OCI-LY7 (cell line): Measurements from ENCODE around the gene TUBA8. TPM values are rescaled to one million over a fixed set of nuclear protein-coding genes. Genes with fewer than 3 reads are reported as not detected.

Experiments used
- BruUV-seq: library from RNA; stranded (reverse); fragments of 400-500 nt; replicated peaks from 2 replicates; lab custom pipeline; 2021; lab: Mats Ljungman, UMichigan
- CTCF ChIA-PET: fragments of 300-600 bp; sonication (Branson Sonifier 250); formaldehyde crosslinking; loops from one replicate; lab custom pipeline; 2022; ENCODE audit warnings: antibody characterized with exemption; ENCODE audit not compliant: unreplicated experiment; lab: Charles Lee
- POLR2A ChIA-PET: fragments of 300-600 bp; sonication (Branson Sonifier 250); formaldehyde crosslinking; loops from one replicate; lab custom pipeline; 2022; ENCODE audit warnings: antibody characterized with exemption; lab: Charles Lee
- DNase-seq: peaks from one replicate; pipeline ENCODE4 v3.0.0-alpha.2; 2015; ENCODE audit warnings: low spot score
- H2AFZ ChIP-seq: fragments of 200-600 bp; sonication (generic), shearing (Covaris generic); 2 replicates; pipeline ENCODE4 v1.6.1; 2014; ENCODE audit warnings: mild to moderate bottlenecking, antibody characterized with exemption, low read length, moderate library complexity
- H3K27ac ChIP-seq: fragments of 200-600 bp; sonication (generic); 2 replicates; pipeline ENCODE4 v1.5.1; 2014; ENCODE audit warnings: mixed run types, low read depth, mild to moderate bottlenecking, moderate library complexity, low read length, inconsistent platforms; ENCODE audit not compliant: poor library complexity, severe bottlenecking
- H3K36me3 ChIP-seq: fragments of 200-600 bp; sonication (generic); 2 replicates; pipeline ENCODE4 v1.6.1; 2014; ENCODE audit warnings: mild to moderate bottlenecking, antibody characterized with exemption, low read length, moderate library complexity, mixed read lengths; ENCODE audit not compliant: insufficient read depth
- H3K4me1 ChIP-seq: fragments of 200-600 bp; sonication (generic); 2 replicates; pipeline ENCODE4 v1.5.1; 2014; ENCODE audit warnings: mild to moderate bottlenecking, low read length; ENCODE audit not compliant: insufficient read depth, poor library complexity, severe bottlenecking
- H3K4me2 ChIP-seq: fragments of 200-600 bp; sonication (generic); 2 replicates; pipeline ENCODE4 v1.6.1; 2014; ENCODE audit warnings: mild to moderate bottlenecking, low read length
- H3K4me3 ChIP-seq: fragments of 200-600 bp; sonication (generic); 2 replicates; pipeline ENCODE4 v1.5.1; 2014; ENCODE audit warnings: mild to moderate bottlenecking, low read depth, low read length; ENCODE audit not compliant: poor library complexity, severe bottlenecking
- H3K79me2 ChIP-seq: fragments of 200-600 bp; sonication (generic); 2 replicates; pipeline ENCODE4 v1.6.1; 2016; ENCODE audit warnings: low read depth, mild to moderate bottlenecking, low read length, moderate library complexity, mixed read lengths; ENCODE audit not compliant: insufficient read depth
- H3K9me2 ChIP-seq: fragments of 200-600 bp; sonication (generic); 2 replicates; pipeline ENCODE4 v1.6.1; 2016; ENCODE audit warnings: mild to moderate bottlenecking, low read length, mixed read lengths; ENCODE audit not compliant: insufficient read depth
- H3K9me3 ChIP-seq: fragments of 200-600 bp; sonication (generic); 2 replicates; pipeline ENCODE4 v1.6.1; 2014; ENCODE audit warnings: mild to moderate bottlenecking, mixed run types, low read length, mixed read lengths
- H4K20me1 ChIP-seq: fragments of 200-600 bp; sonication (generic); 2 replicates; pipeline ENCODE4 v1.6.1; 2014; ENCODE audit warnings: mild to moderate bottlenecking, antibody characterized with exemption, low read length, moderate library complexity, mixed read lengths; ENCODE audit not compliant: insufficient read depth
- CTCF ChIP-seq: fragments of 200-600 bp; sonication (generic); conservative IDR thresholded peaks from 2 replicates; pipeline ENCODE4 v1.5.1; 2014; ENCODE audit warnings: mild to moderate bottlenecking, antibody characterized with exemption, low read length, moderate library complexity, mixed read lengths
- EZH2phosphoT487 ChIP-seq: fragments of 200-600 bp; sonication (generic); IDR thresholded peaks from 2 replicates; pipeline ENCODE4 v1.6.1; 2018; ENCODE audit warnings: low read depth, borderline replicate concordance, mild to moderate bottlenecking, mixed run types, antibody characterized with exemption, low read length, moderate library complexity, mixed read lengths
- intact Hi-C: fragments of 100-400 bp; cut with micrococcal nuclease; formaldehyde crosslinking; loops from one replicate; pipeline ENCODE4 v1.10.0; 2022; ENCODE audit not compliant: unreplicated experiment
- total RNA-seq, 2 experiments: library from RNA; depleted of rRNA in 1 of 2; stranded (reverse); fragments of >200 nt in 1 of 2; shearing (Covaris generic) in 1 of 2; gene quantifications; 2 replicates each; pipeline ENCODE4 v1.2.3, GENCODE V29; 2014 to 2022

Gene TUBA8
- total RNA-seq, 2 experiments from 2014 or later = 1.9 to 2.0 TPM

DNA sequence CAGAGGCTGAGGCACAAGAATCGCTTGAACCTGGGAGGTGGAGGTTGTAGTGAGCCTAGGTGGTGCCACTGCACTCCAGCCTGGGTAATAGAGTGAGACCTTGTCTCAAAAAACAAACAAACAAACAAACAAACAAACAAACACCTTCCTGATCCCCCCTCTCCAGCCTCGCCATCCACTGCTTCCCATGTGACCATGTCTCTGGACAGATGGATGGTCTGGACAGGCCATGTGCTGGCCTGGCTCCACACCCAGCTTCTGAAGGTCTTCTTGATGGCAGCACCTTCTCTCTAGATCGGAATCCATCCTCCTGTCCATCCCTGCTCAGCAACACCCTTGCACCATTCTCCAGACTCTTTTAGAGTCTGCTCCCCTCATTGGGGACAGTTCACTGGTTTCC, 43.5 kb upstream of the TUBA8 start:
- intact Hi-C loops = loop anchor here (2.0 to 5.0 kb wide), 3 partner anchors 42 to 295 kb away; partner anchors contain the start of genes BID and MICAL3
- no peaks in the 10 kb centered on the region for H3K36me3 ChIP-seq
- TF ChIP-seq CTCF (no peak), EZH2phosphoT487 (no peak)
- CTCF ChIA-PET = no interaction called here
- BruUV-seq = no TSS peak
- H3K4me2 ChIP-seq = peak overlapping the region; percentile 84
- POLR2A ChIA-PET = interaction anchor here (1.2 to 2.7 kb wide), 2 partner anchors 11 to 41 kb away, joined by 6 to 31 read pairs; no protein-coding TSS in a partner anchor
- DNase-seq = no peak
- peaks cover 14% of the 10 kb centered on the region; the same call in 1 of the 2 replicates for H3K79me2 ChIP-seq
- H3K4me1 ChIP-seq = peaks cover 91% of the 10 kb centered on the region
- no peaks in the 10 kb centered on the region for H3K9me3 ChIP-seq
- H4K20me1 ChIP-seq = no peaks in the 10 kb centered on the region
- H3K9me2 ChIP-seq = no peaks in the 10 kb centered on the region
- H3K27ac ChIP-seq = peak overlapping the region; percentile 99
- no peak overlapping the region; the same call in 1 of the 2 replicates for H2AFZ ChIP-seq
- H3K4me3 ChIP-seq = peak overlapping the region; percentile 21

DNA sequence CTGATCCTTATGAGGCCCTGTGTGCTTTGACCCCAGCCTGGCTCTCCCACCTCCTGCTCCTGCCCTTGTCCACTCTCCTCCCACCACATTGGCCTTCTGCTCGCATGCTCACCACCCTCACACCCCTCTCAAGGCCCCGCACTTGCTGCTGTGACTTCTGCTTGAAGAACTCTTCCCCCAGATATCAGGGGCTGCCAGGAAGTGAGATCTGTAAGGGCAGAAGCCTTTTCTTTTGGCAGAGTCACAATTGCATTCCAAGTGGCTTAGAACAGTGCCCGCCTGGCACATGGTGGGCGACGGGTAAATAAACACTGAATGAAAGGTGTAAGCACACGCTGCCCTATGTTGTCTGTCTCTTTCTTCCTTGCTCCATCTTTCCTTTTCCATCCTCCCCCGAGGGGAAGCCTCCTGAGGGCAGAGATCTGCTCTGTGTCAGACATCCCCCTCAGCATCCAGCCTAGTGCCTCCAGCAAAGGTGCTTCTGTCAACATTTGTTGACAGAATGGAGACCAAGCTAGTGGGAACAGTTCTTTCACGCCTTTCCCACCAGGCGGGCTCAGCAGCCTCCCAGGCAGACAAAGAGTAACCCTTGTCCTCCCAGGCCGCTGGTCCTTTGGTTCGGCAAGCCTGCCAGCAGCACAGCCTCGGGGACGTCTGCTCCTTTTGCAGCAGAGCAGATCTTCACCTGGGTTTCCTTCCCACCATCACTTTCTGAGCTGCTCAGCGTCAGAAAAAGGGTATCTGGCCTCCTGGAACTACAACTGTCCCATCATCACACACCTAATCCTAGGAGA, 42.9 kb upstream of the TUBA8 start:
- peak overlapping the region; percentile 99 for H3K27ac ChIP-seq
- H3K79me2 ChIP-seq = peaks cover 16% of the 10 kb centered on the region; the same call in 1 of the 2 replicates
- no peaks in the 10 kb centered on the region for H4K20me1 ChIP-seq
- H3K4me2 ChIP-seq = peak overlapping the region; percentile 84
- no peaks in the 10 kb centered on the region for H3K9me3 ChIP-seq
- intact Hi-C loops = loop anchor here (2.0 to 5.0 kb wide), 3 partner anchors 43 to 295 kb away; partner anchors contain the start of genes BID and MICAL3
- peak overlapping the region; percentile 23; the same call in 1 of the 2 replicates for H2AFZ ChIP-seq
- peaks cover 94% of the 10 kb centered on the region for H3K4me1 ChIP-seq
- no peaks in the 10 kb centered on the region for H3K9me2 ChIP-seq
- DNase-seq = peak; percentile 39
- TF ChIP-seq EZH2phosphoT487 (no peak), CTCF (no peak)
- BruUV-seq = no TSS peak
- no peaks in the 10 kb centered on the region for H3K36me3 ChIP-seq
- H3K4me3 ChIP-seq = peak overlapping the region; percentile 13
- POLR2A ChIA-PET = interaction anchor here (0.8 to 3.5 kb wide), 5 partner anchors 10 to 57 kb away, joined by 3 to 28 read pairs (median 6); partner anchors contain the start of gene PEX26
- CTCF ChIA-PET = no interaction called here
